ENCODE measurements around the gene PLBD2.

GRCh38 chr12:113436586-113436985, 78.2 kb downstream of the PLBD2 start:
- TF ChIP-seq CTCF (conservative IDR thresholded peaks at IDR 0.05; ENCODE audit: low read length) (no peak), EZH2phosphoT487 (IDR thresholded peaks at IDR 0.05; ENCODE audit: borderline replicate concordance, low read depth, low read length) (no peak)

Data from OCI-LY7 (cell line).